ENCODE data around the gene ARHGEF7.
"Not testable (repeated sequence)": the region's sequence is repeated elsewhere in the genome, so short reads cannot be mapped to it uniquely, and the experiment has no call there.

The ARHGEF7 gene

GRCh38 chr13:111255228-111255790 is 140.2 kb downstream of the ARHGEF7 start:
- no peak for DNase-seq (ENCODE audit: low spot score)

GRCh38 chr13:111256458-111256857 is 141.3 kb downstream of the ARHGEF7 start:
- DNase-seq (ENCODE audit: low spot score), result no peak

GRCh38 chr13:111256946-111257345 is 141.8 kb downstream of the ARHGEF7 start:
- no peak for DNase-seq (ENCODE audit: low spot score)

GRCh38 chr13:111257899-111258298 is 142.8 kb downstream of the ARHGEF7 start:
- not testable (repeated sequence) for DNase-seq (ENCODE audit: low spot score)

GRCh38 chr13:111258637-111259036 is 143.5 kb downstream of the ARHGEF7 start:
- DNase-seq (ENCODE audit: low spot score), result no peak

GRCh38 chr13:111259058-111259457 is 143.9 kb downstream of the ARHGEF7 start:
- DNase-seq (ENCODE audit: low spot score), result no peak

- DNase-seq (ENCODE audit: low spot score), result no peak
Measured at GRCh38 chr13:111261326-111261725, 146.2 kb downstream of the ARHGEF7 start.

- DNase-seq (ENCODE audit: low spot score), result no peak
Measured at GRCh38 chr13:111262281-111262680, 147.2 kb downstream of the ARHGEF7 start.

- DNase-seq (ENCODE audit: low spot score), result no peak
Measured at GRCh38 chr13:111262715-111263114, 147.6 kb downstream of the ARHGEF7 start.

- DNase-seq (ENCODE audit: low spot score), result no peak
Measured at GRCh38 chr13:111263566-111263965, 148.5 kb downstream of the ARHGEF7 start.

GRCh38 chr13:111265006-111265700 is 150.0 kb downstream of the ARHGEF7 start:
- DNase-seq (ENCODE audit: low spot score), result no peak

- DNase-seq (ENCODE audit: low spot score), result no peak
Measured at GRCh38 chr13:111265701-111266035, 150.6 kb downstream of the ARHGEF7 start.

- no peak for DNase-seq (ENCODE audit: low spot score)
Measured at GRCh38 chr13:111267205-111267604, 152.1 kb downstream of the ARHGEF7 start.

GRCh38 chr13:111267784-111268183 is 152.7 kb downstream of the ARHGEF7 start:
- DNase-seq (ENCODE audit: low spot score), result no peak

GRCh38 chr13:111269508-111269907 is 154.4 kb downstream of the ARHGEF7 start:
- DNase-seq (ENCODE audit: low spot score), result no peak

- DNase-seq (ENCODE audit: low spot score), result no peak
Measured at GRCh38 chr13:111270126-111270525, 155.0 kb downstream of the ARHGEF7 start.

GRCh38 chr13:111270765-111271698 is 155.9 kb downstream of the ARHGEF7 start:
- no peak for DNase-seq (ENCODE audit: low spot score)

GRCh38 chr13:111272117-111272516 is 157.0 kb downstream of the ARHGEF7 start:
- DNase-seq (ENCODE audit: low spot score), result no peak

GRCh38 chr13:111275382-111275781 is 160.3 kb downstream of the ARHGEF7 start:
- no peak for DNase-seq (ENCODE audit: low spot score)

GRCh38 chr13:111275995-111276618 is 161.0 kb downstream of the ARHGEF7 start:
- DNase-seq (ENCODE audit: low spot score), result no peak

GRCh38 chr13:111278258-111278657 is 163.1 kb downstream of the ARHGEF7 start:
- DNase-seq (ENCODE audit: low spot score), result no peak

Measured in SW480 (cell line).